Panc1 (cell line): ENCODE measurements around the gene HLA-A. TPM values are rescaled to one million over a fixed set of nuclear protein-coding genes. Genes with fewer than 3 reads are reported as not detected.
A peak's percentile ranks its signal among the peaks of the same experiment; 100 is the strongest.

ENCODE experiments used
- ATAC-seq: fragments of 200-7000 bp; cut with Tn5 transposase; 2 replicates; pipeline ENCODE4 v1.9.1; 2020; ENCODE audit warnings: mild to moderate bottlenecking, moderate library complexity
- BruUV-seq: library from RNA; stranded (reverse); fragments of 400-500 nt; replicated peaks from 2 replicates; lab custom pipeline; 2021; lab: Mats Ljungman, UMichigan
- CTCF ChIA-PET: fragments of 300-600 bp; sonication (Branson Sonifier 250); formaldehyde crosslinking; loops from one replicate; lab custom pipeline; 2022; ENCODE audit warnings: antibody characterized with exemption; lab: Charles Lee
- POLR2A ChIA-PET: fragments of 300-600 bp; sonication (Branson Sonifier 250); formaldehyde crosslinking; loops from one replicate; lab custom pipeline; 2022; ENCODE audit warnings: antibody characterized with exemption; lab: Charles Lee
- DNase-seq: peaks from one replicate; pipeline ENCODE4 v3.0.0-alpha.2; 2010; ENCODE audit warnings: low read depth, low spot score
- H3K27ac ChIP-seq: 2 replicates; pipeline ENCODE4 v1.5.1; 2011; ENCODE audit warnings: mild to moderate bottlenecking, low read length, inconsistent platforms
- H3K27me3 ChIP-seq: fragments of 200-500 bp; sonication (Bioruptor generic); 2 replicates; pipeline ENCODE4 v1.6.0; 2014; ENCODE audit warnings: low read length, inconsistent platforms; ENCODE audit not compliant: control insufficient read depth, insufficient read depth
- H3K36me3 ChIP-seq: fragments of 200-500 bp; sonication (Bioruptor generic); 2 replicates; pipeline ENCODE4 v1.5.1; 2014; ENCODE audit warnings: inconsistent platforms, mild to moderate bottlenecking, low read length, moderate library complexity; ENCODE audit not compliant: control insufficient read depth, insufficient read depth
- H3K4me1 ChIP-seq: 2 replicates; pipeline ENCODE4 v1.5.1; 2011; ENCODE audit warnings: inconsistent platforms, mild to moderate bottlenecking, low read length, moderate library complexity; ENCODE audit not compliant: control insufficient read depth, insufficient read depth
- H3K4me3 ChIP-seq, 2 experiments: 2 replicates each; pipeline ENCODE4 v1.5.1; 2011 to 2012; ENCODE audit warnings: low read depth in 2 of 2, low read length in 2 of 2, mild to moderate bottlenecking in 2 of 2, inconsistent platforms in 1 of 2, moderate library complexity in 1 of 2
- H3K9me3 ChIP-seq: fragments of 200-500 bp; sonication (Bioruptor generic); 2 replicates; pipeline ENCODE4 v1.5.1; 2014; ENCODE audit warnings: low read depth, mild to moderate bottlenecking, inconsistent platforms, low read length, moderate library complexity; ENCODE audit not compliant: control insufficient read depth, insufficient read depth
- POLR2AphosphoS5 ChIP-seq: IDR thresholded peaks from 2 replicates; pipeline ENCODE4 v1.6.1; 2012; ENCODE audit warnings: mild to moderate bottlenecking, low read depth, low read length, moderate library complexity
- SIN3A ChIP-seq: IDR thresholded peaks from 2 replicates; pipeline ENCODE4 v1.6.1; 2012; ENCODE audit warnings: low read depth, mild to moderate bottlenecking, low read length, moderate library complexity, borderline replicate concordance; ENCODE audit not compliant: insufficient read depth
- TCF7L2 ChIP-seq: IDR thresholded peaks from 2 replicates; pipeline ENCODE4 v1.6.1; 2011; ENCODE audit warnings: mild to moderate bottlenecking, low read depth, low read length, inconsistent platforms
- in situ Hi-C: cut with HindIII; loops from 2 replicates; pipeline ENCODE4 v1.10.0; 2016; ENCODE audit warnings: low sequenced_read_pairs, low pct_unique_long_range_greater_than_20kb
- intact Hi-C: fragments of 100-400 bp; cut with micrococcal nuclease; formaldehyde crosslinking; loops from one replicate; pipeline ENCODE4 v1.10.0; 2022; ENCODE audit not compliant: unreplicated experiment
- total RNA-seq: library from RNA; stranded (reverse); gene quantifications from one replicate; pipeline ENCODE4 v1.2.1, GENCODE V29; 2021; ENCODE audit not compliant: unreplicated experiment
- TF ChIP-seq, protein P1 (sequence below), 2 experiments: IDR thresholded peaks; 2 replicates each; pipeline ENCODE4 v1.6.1; 2011 to 2012; ENCODE audit warnings: low read depth in 2 of 2, control low read depth in 1 of 2, low read length in 1 of 2, mild to moderate bottlenecking in 1 of 2, moderate library complexity in 1 of 2; ENCODE audit not compliant: insufficient read depth in 1 of 2
- TF ChIP-seq, protein P2 (sequence below): fragments of 450-650 bp; IDR thresholded peaks from 2 replicates; pipeline ENCODE4 v1.5.1; 2017; ENCODE audit warnings: mild to moderate bottlenecking

HLA-A gene
- total RNA-seq, 1 experiment from 2014 or later = 397 TPM

DNA sequence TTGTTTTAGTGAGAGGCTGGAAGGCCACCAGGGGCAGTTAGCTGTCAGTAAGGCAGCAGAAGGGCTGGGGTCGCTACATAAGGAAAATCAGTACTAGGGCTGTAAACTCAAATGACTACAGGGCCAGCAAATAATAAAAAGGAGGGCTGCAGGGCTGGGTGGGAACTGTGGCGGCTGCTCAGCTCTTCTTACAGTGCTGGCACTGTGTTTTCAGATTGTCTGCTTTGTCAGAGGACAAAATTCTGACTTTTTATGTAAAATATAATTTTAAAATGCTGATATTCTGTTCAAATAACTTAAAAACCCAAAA is 23.2 kb downstream of the HLA-A start:
- in situ Hi-C loops (no loop called here), intact Hi-C loops (no loop called here)
- ATAC-seq (no peak; the same call in 1 of the 2 replicates), DNase-seq (no peak)
- CTCF ChIA-PET = no interaction called here
- POLR2A ChIA-PET = interaction anchor here (0.6 kb wide), 1 partner anchor 43 kb away, joined by 3 read pairs; no protein-coding TSS in a partner anchor
- Histone ChIP-seq H3K9me3 (no peaks in the 10 kb centered on the region), H3K27me3 (no peaks in the 10 kb centered on the region), H3K27ac (peak overlapping the region; percentile 98), H3K4me3 (peak overlapping the region; percentile 50 to 79), H3K4me1 (peaks cover 37% of the 10 kb centered on the region), H3K36me3 (no peaks in the 10 kb centered on the region)
- BruUV-seq = no TSS peak
- TF ChIP-seq, protein P1, sequence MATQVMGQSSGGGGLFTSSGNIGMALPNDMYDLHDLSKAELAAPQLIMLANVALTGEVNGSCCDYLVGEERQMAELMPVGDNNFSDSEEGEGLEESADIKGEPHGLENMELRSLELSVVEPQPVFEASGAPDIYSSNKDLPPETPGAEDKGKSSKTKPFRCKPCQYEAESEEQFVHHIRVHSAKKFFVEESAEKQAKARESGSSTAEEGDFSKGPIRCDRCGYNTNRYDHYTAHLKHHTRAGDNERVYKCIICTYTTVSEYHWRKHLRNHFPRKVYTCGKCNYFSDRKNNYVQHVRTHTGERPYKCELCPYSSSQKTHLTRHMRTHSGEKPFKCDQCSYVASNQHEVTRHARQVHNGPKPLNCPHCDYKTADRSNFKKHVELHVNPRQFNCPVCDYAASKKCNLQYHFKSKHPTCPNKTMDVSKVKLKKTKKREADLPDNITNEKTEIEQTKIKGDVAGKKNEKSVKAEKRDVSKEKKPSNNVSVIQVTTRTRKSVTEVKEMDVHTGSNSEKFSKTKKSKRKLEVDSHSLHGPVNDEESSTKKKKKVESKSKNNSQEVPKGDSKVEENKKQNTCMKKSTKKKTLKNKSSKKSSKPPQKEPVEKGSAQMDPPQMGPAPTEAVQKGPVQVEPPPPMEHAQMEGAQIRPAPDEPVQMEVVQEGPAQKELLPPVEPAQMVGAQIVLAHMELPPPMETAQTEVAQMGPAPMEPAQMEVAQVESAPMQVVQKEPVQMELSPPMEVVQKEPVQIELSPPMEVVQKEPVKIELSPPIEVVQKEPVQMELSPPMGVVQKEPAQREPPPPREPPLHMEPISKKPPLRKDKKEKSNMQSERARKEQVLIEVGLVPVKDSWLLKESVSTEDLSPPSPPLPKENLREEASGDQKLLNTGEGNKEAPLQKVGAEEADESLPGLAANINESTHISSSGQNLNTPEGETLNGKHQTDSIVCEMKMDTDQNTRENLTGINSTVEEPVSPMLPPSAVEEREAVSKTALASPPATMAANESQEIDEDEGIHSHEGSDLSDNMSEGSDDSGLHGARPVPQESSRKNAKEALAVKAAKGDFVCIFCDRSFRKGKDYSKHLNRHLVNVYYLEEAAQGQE (IDR thresholded peaks at IDR 0.05; ENCODE audit: insufficient read depth in 1 of 2, low read depth in 2 of 2, low read length in 1 of 2) = no peak
- TF ChIP-seq POLR2AphosphoS5 (no peak), TCF7L2 (no peak), SIN3A (no peak)
- TF ChIP-seq, protein P2, sequence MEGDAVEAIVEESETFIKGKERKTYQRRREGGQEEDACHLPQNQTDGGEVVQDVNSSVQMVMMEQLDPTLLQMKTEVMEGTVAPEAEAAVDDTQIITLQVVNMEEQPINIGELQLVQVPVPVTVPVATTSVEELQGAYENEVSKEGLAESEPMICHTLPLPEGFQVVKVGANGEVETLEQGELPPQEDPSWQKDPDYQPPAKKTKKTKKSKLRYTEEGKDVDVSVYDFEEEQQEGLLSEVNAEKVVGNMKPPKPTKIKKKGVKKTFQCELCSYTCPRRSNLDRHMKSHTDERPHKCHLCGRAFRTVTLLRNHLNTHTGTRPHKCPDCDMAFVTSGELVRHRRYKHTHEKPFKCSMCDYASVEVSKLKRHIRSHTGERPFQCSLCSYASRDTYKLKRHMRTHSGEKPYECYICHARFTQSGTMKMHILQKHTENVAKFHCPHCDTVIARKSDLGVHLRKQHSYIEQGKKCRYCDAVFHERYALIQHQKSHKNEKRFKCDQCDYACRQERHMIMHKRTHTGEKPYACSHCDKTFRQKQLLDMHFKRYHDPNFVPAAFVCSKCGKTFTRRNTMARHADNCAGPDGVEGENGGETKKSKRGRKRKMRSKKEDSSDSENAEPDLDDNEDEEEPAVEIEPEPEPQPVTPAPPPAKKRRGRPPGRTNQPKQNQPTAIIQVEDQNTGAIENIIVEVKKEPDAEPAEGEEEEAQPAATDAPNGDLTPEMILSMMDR = no peak

DNA sequence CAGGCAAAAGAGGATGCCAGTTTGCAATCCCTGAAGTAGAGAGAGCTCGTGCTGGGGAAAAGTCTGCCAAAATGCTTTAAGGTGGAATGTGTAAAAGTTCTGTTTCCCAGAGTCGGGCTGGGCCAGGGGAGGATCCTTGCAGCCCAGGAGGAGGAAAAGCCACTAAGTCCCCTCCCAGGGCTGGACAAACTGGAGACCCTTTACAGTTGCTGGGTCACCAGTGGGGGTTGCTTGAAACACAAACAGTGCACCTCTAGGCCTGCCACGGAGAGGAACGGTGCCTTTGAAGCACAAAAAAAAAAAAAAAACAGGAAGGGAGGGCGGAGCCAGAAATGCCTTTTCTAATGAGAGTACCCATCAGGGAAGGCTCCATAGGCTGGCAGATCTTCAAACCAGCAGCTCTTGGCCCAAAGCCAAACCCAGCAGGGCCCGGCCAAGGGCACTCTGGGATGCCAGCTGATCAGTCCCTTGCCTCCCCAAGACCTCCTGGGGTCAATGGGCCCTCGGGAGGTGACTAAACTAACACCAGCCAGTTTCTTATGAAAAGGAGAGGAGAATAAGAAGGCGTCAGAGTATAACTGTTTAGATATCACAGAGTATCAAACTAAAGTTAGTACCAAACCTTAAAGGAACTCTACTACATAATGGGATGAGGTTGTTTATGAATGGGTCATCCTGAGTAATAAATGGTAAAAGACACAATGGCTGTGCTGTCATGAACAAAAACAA is 23.7 kb downstream of the HLA-A start:
- DNase-seq = peak; percentile 92
- ATAC-seq = peak; percentile 83
- Histone ChIP-seq H3K4me1 (peaks cover 37% of the 10 kb centered on the region), H3K27me3 (no peaks in the 10 kb centered on the region), H3K9me3 (no peaks in the 10 kb centered on the region), H3K36me3 (no peaks in the 10 kb centered on the region), H3K27ac (peak overlapping the region; percentile 98), H3K4me3 (peak overlapping the region; percentile 50 to 79)
- TF ChIP-seq TCF7L2 (peak; percentile 100), POLR2AphosphoS5 (peak; percentile 82)
- TF ChIP-seq, protein P1 (IDR thresholded peaks at IDR 0.05; ENCODE audit: insufficient read depth in 1 of 2, low read depth in 2 of 2, low read length in 1 of 2) = no peak
- BruUV-seq = no TSS peak
- CTCF ChIA-PET = no interaction called here
- POLR2A ChIA-PET = interaction anchor here (0.6 kb wide), 1 partner anchor 44 kb away, joined by 3 read pairs; no protein-coding TSS in a partner anchor
- in situ Hi-C loops = no loop called here
- intact Hi-C loops = no loop called here
